Measurements from ENCODE around the gene OR6N1. TPM values are rescaled to one million over a fixed set of nuclear protein-coding genes. Genes with fewer than 3 reads are reported as not detected.

OR6N1 gene
- total RNA-seq, result not detected
- polyA plus RNA-seq, result not detected

DNA sequence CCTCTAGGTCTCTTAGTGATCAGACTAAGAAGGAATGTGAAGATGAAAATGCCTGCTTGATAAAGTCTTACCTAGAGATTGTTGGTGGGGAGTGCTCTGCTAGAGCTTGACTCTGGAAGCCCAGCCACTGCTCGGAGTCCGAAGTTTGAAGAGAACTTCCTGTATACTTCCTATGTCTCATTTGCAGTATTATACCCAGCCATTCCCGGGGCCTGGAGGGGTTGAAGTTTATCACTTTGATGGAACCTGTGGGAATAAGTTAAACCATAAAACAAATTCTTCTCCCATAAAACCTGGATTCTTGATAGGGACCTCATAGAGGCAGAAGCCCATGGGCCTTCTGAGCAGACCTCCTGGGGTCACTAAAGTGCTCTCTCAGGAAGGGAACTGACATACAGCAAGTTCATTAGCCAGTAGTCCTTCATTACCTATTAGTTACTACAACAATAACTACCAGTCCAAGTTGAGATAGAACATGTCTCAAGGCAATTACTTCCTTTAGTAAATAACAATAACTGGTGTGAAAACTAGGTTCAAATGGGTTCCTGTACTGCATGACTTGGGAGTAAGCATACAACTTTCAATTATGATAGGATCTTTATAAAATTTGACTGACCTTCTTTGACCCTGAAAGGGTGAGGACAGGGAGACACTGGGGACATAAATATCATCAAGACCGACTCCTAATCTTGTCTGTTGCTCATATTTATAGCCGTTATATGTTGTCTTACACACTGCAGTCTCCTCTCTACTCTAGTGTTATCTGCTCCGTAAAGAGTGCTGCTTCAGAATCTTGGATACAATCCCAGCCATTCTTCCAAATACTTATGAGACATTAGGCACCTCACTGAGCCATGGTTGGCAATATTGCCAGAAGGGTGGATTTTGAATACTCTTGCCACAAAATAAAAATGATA is at the start of gene OR6N1:
Gene OR6N1 (minus strand): TSS at position 246 of the 917 bp plus-strand sequence. CDS start 5,513 bp downstream, outside the sequence.
- Histone ChIP-seq H3K27me3 (ENCODE audit: insufficient read depth, low read length, poor library complexity, severe bottlenecking) (no peaks in the 10 kb centered on the region), H3K4me3 (ENCODE audit: low read length) (no peak within 1 kb of the TSS), H3K27ac (ENCODE audit: low read depth, low read length) (no peak within 1 kb of the TSS), H3K36me3 (ENCODE audit: insufficient read depth, low read length) (no peaks in the 10 kb centered on the region), H3K9me3 (ENCODE audit: low read length) (no peaks in the 10 kb centered on the region), H3K4me1 (ENCODE audit: insufficient read depth, low read length) (no peaks in the 10 kb centered on the region)
- no peak for DNase-seq
- H3K4me3 Mint-ChIP-seq, result no peak within 1 kb of the TSS
- no peaks in the 10 kb centered on the region for H3K9me3 Mint-ChIP-seq
- H3K27ac Mint-ChIP-seq, result no peak within 1 kb of the TSS
- ChIA-PET CTCF (no interaction called here), POLR2A (no interaction called here)
- H3K36me3 Mint-ChIP-seq, result peaks cover 0 to 8% (median 0%) of the 10 kb centered on the region in 3 donors
- peaks cover 7 to 16% of the 10 kb centered on the region in 2 donors for H3K27me3 Mint-ChIP-seq
- H3K4me1 Mint-ChIP-seq, result no peaks in the 10 kb centered on the region

DNA sequence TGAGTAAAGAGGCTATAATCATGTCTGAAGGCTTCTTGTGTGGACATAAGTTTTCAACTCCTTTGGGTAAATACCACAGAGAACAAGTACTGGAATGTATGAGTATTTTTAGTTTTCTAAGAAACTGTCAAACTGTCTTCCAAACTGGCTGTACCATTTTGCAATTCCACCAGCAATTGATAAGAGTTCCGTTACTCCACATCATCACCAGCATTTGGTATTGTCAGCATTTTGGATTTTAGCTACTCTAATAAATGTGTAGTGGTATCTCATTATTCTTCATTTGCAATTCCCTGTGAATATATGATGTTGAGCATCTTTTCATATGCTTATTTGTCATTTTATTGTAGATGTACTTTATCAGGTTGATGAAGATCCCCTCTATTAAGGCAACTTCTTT is 49.7 kb upstream of the OR6N1 start:
- H3K27me3 Mint-ChIP-seq, result no peaks in the 10 kb centered on the region
- ChIA-PET POLR2A (no interaction called here), CTCF (no interaction called here)
- peaks cover 20% of the 10 kb centered on the region for H3K4me1 ChIP-seq (ENCODE audit: insufficient read depth, low read length)
- peaks cover 0 to 5% (median 0%) of the 10 kb centered on the region in 5 donors for H3K9me3 Mint-ChIP-seq
- H3K36me3 ChIP-seq (ENCODE audit: insufficient read depth, low read length), result no peaks in the 10 kb centered on the region
- no peak for DNase-seq
- H3K9me3 ChIP-seq (ENCODE audit: low read length), result no peaks in the 10 kb centered on the region
- no peak overlapping the region for H3K4me3 Mint-ChIP-seq
- peaks cover 25 to 34% (median 28%) of the 10 kb centered on the region in 3 donors for H3K4me1 Mint-ChIP-seq
- H3K27ac Mint-ChIP-seq, result no peak overlapping the region
- no peaks in the 10 kb centered on the region for H3K27me3 ChIP-seq (ENCODE audit: insufficient read depth, low read length, poor library complexity, severe bottlenecking)
- H3K27ac ChIP-seq (ENCODE audit: low read depth, low read length), result no peak overlapping the region
- H3K4me3 ChIP-seq (ENCODE audit: low read length), result no peak overlapping the region
- H3K36me3 Mint-ChIP-seq, result peaks cover 0 to 28% (median 0%) of the 10 kb centered on the region in 3 donors

- Mint-ChIP-seq H3K4me3 (peak overlapping the region; percentile 0 to 82 (median 73)), H3K27me3 (no peaks in the 10 kb centered on the region), H3K9me3 (peaks cover 0 to 1% (median 0%) of the 10 kb centered on the region in 5 donors), H3K4me1 (peaks cover 25 to 34% (median 28%) of the 10 kb centered on the region in 3 donors), H3K27ac (peak overlapping the region; percentile 65 to 98 (median 86)), H3K36me3 (peaks cover 0 to 21% (median 0%) of the 10 kb centered on the region in 3 donors)
- Histone ChIP-seq H3K9me3 (ENCODE audit: low read length) (no peaks in the 10 kb centered on the region), H3K4me1 (ENCODE audit: insufficient read depth, low read length) (peaks cover 20% of the 10 kb centered on the region), H3K27ac (ENCODE audit: low read depth, low read length) (peak overlapping the region; percentile 80), H3K36me3 (ENCODE audit: insufficient read depth, low read length) (no peaks in the 10 kb centered on the region), H3K27me3 (ENCODE audit: insufficient read depth, low read length, poor library complexity, severe bottlenecking) (no peaks in the 10 kb centered on the region), H3K4me3 (ENCODE audit: low read length) (no peak overlapping the region)
- DNase-seq, result peak in 1 of 5 donors; percentile 29
- ChIA-PET CTCF (interaction anchor here (1.6 kb wide), 1 partner anchor 179 kb away, joined by 5 read pairs; no protein-coding TSS in a partner anchor), POLR2A (interaction anchor here (0.6 kb wide), 1 partner anchor 10 kb away, joined by 3 read pairs; no protein-coding TSS in a partner anchor)
Measured at GRCh38 chr1:158819461-158820443, 47.8 kb upstream of the OR6N1 start.

DNA sequence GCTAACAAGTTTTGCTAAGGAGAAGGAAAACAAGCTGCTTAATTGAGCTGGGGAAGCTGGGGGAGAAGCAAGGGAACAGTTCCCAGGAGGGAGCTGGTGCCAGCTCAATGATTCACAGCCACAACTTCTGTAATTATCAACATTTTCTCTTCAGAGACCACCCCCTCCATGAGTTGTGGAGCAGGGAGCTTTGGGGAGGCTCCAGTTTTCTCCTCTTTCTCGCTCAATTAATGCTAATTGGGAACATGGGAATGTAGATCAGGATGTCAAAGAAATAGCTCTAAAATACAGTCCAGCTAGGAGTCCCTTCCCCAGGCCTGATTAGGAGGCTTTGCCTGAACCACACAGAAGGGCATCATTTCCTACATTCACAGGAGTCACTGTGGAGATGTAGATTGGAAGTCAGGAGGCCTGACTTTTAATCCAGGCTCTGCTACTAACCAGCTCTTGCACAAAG is 47.0 kb upstream of the OR6N1 start:
- ChIA-PET CTCF (interaction anchor here (1.6 kb wide), 1 partner anchor 179 kb away, joined by 5 read pairs; no protein-coding TSS in a partner anchor), POLR2A (interaction anchor here (0.6 kb wide), 1 partner anchor 11 kb away, joined by 3 read pairs; no protein-coding TSS in a partner anchor)
- Mint-ChIP-seq H3K4me1 (peaks cover 25 to 34% (median 28%) of the 10 kb centered on the region in 3 donors), H3K36me3 (peaks cover 0 to 16% (median 0%) of the 10 kb centered on the region in 3 donors), H3K9me3 (peaks cover 0 to 1% (median 0%) of the 10 kb centered on the region in 5 donors), H3K27me3 (no peaks in the 10 kb centered on the region), H3K4me3 (peak overlapping the region in 6 of 7 donors; percentile 8 to 80 (median 70)), H3K27ac (peak overlapping the region; percentile 64 to 98 (median 86))
- no peak overlapping the region for H3K4me3 ChIP-seq (ENCODE audit: low read length)
- H3K4me1 ChIP-seq (ENCODE audit: insufficient read depth, low read length), result peaks cover 20% of the 10 kb centered on the region
- no peaks in the 10 kb centered on the region for H3K36me3 ChIP-seq (ENCODE audit: insufficient read depth, low read length)
- peak overlapping the region; percentile 80 for H3K27ac ChIP-seq (ENCODE audit: low read depth, low read length)
- no peak for DNase-seq
- no peaks in the 10 kb centered on the region for H3K27me3 ChIP-seq (ENCODE audit: insufficient read depth, low read length, poor library complexity, severe bottlenecking)
- H3K9me3 ChIP-seq (ENCODE audit: low read length), result no peaks in the 10 kb centered on the region

DNA sequence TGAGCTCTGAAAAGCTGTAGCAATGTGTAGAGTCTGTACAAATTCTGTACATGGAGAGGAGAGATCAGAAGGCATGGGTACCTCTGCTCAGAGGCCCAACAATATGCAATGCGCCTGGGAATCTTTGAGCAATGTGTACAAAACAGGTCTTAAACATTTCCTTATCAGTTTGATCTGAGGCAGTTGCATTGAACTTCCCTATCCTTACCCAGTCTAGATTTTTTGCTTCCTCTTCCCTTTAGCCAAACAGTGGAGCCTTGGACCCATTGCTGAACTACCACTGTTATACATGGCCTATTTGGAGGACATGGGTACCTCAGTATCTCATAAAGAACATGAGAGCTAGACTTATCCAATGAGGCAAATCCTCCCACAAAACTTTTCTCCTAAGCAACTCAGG is 46.6 kb upstream of the OR6N1 start:
- no peaks in the 10 kb centered on the region for H3K27me3 Mint-ChIP-seq
- H3K27ac Mint-ChIP-seq, result peak overlapping the region; percentile 27 to 98 (median 74)
- peaks cover 0 to 1% (median 0%) of the 10 kb centered on the region in 5 donors for H3K9me3 Mint-ChIP-seq
- H3K9me3 ChIP-seq (ENCODE audit: low read length), result no peaks in the 10 kb centered on the region
- H3K4me3 ChIP-seq (ENCODE audit: low read length), result no peak overlapping the region
- H3K4me1 ChIP-seq (ENCODE audit: insufficient read depth, low read length), result peaks cover 20% of the 10 kb centered on the region
- H3K27ac ChIP-seq (ENCODE audit: low read depth, low read length), result peak overlapping the region; percentile 80
- H3K27me3 ChIP-seq (ENCODE audit: insufficient read depth, low read length, poor library complexity, severe bottlenecking), result no peaks in the 10 kb centered on the region
- peak overlapping the region in 4 of 7 donors; percentile 8 to 67 (median 40) for H3K4me3 Mint-ChIP-seq
- no peak for DNase-seq
- CTCF ChIA-PET, result interaction anchor here (1.6 kb wide), 1 partner anchor 180 kb away, joined by 5 read pairs; no protein-coding TSS in a partner anchor
- POLR2A ChIA-PET, result no interaction called here
- peaks cover 0 to 11% (median 0%) of the 10 kb centered on the region in 3 donors for H3K36me3 Mint-ChIP-seq
- no peaks in the 10 kb centered on the region for H3K36me3 ChIP-seq (ENCODE audit: insufficient read depth, low read length)
- peaks cover 25 to 34% (median 28%) of the 10 kb centered on the region in 3 donors for H3K4me1 Mint-ChIP-seq

GRCh38 chr1:158814970-158815369 is 43.0 kb upstream of the OR6N1 start:
- Histone ChIP-seq H3K27me3 (ENCODE audit: insufficient read depth, low read length, poor library complexity, severe bottlenecking) (no peaks in the 10 kb centered on the region), H3K9me3 (ENCODE audit: low read length) (no peaks in the 10 kb centered on the region), H3K36me3 (ENCODE audit: insufficient read depth, low read length) (no peaks in the 10 kb centered on the region), H3K4me3 (ENCODE audit: low read length) (no peak overlapping the region), H3K4me1 (ENCODE audit: insufficient read depth, low read length) (peaks cover 13% of the 10 kb centered on the region), H3K27ac (ENCODE audit: low read depth, low read length) (no peak overlapping the region)
- no peak for DNase-seq
- Mint-ChIP-seq H3K9me3 (peaks cover 0 to 1% (median 0%) of the 10 kb centered on the region in 5 donors), H3K4me3 (no peak overlapping the region), H3K27ac (no peak overlapping the region), H3K27me3 (peaks cover 0 to 2% of the 10 kb centered on the region in 2 donors), H3K36me3 (no peaks in the 10 kb centered on the region), H3K4me1 (peaks cover 18 to 22% (median 22%) of the 10 kb centered on the region in 3 donors)
- CTCF ChIA-PET, result no interaction called here
- POLR2A ChIA-PET, result interaction anchor here (0.5 kb wide), 1 partner anchor 177 kb away, joined by 3 read pairs; no protein-coding TSS in a partner anchor

GRCh38 chr1:158813164-158813563 is 41.2 kb upstream of the OR6N1 start:
- H3K27ac Mint-ChIP-seq, result no peak overlapping the region
- peaks cover 0 to 4% (median 4%) of the 10 kb centered on the region in 3 donors for H3K4me1 Mint-ChIP-seq
- no peaks in the 10 kb centered on the region for H3K36me3 ChIP-seq (ENCODE audit: insufficient read depth, low read length)
- no peaks in the 10 kb centered on the region for H3K36me3 Mint-ChIP-seq
- DNase-seq, result no peak
- H3K4me3 Mint-ChIP-seq, result no peak overlapping the region
- POLR2A ChIA-PET, result no interaction called here
- H3K27me3 Mint-ChIP-seq, result peaks cover 0 to 2% of the 10 kb centered on the region in 2 donors
- H3K27me3 ChIP-seq (ENCODE audit: insufficient read depth, low read length, poor library complexity, severe bottlenecking), result no peaks in the 10 kb centered on the region
- no peak overlapping the region for H3K27ac ChIP-seq (ENCODE audit: low read depth, low read length)
- no peak overlapping the region for H3K4me3 ChIP-seq (ENCODE audit: low read length)
- H3K9me3 ChIP-seq (ENCODE audit: low read length), result no peaks in the 10 kb centered on the region
- H3K4me1 ChIP-seq (ENCODE audit: insufficient read depth, low read length), result peaks cover under 1% of the 10 kb centered on the region
- CTCF ChIA-PET, result no interaction called here
- no peaks in the 10 kb centered on the region for H3K9me3 Mint-ChIP-seq
